IPS-NIHi7 (cell line): Measurements from ENCODE around the gene MRPS11.
"Not testable (repeated sequence)": the region's sequence is repeated elsewhere in the genome, so short reads cannot be mapped to it uniquely, and the experiment has no call there.

ENCODE experiments used
- DNase-seq: peaks from one replicate; pipeline ENCODE4 v3.0.0; 2012; ENCODE audit warnings: mixed read lengths; ENCODE audit errors: extremely low spot score

Gene MRPS11

DNA sequence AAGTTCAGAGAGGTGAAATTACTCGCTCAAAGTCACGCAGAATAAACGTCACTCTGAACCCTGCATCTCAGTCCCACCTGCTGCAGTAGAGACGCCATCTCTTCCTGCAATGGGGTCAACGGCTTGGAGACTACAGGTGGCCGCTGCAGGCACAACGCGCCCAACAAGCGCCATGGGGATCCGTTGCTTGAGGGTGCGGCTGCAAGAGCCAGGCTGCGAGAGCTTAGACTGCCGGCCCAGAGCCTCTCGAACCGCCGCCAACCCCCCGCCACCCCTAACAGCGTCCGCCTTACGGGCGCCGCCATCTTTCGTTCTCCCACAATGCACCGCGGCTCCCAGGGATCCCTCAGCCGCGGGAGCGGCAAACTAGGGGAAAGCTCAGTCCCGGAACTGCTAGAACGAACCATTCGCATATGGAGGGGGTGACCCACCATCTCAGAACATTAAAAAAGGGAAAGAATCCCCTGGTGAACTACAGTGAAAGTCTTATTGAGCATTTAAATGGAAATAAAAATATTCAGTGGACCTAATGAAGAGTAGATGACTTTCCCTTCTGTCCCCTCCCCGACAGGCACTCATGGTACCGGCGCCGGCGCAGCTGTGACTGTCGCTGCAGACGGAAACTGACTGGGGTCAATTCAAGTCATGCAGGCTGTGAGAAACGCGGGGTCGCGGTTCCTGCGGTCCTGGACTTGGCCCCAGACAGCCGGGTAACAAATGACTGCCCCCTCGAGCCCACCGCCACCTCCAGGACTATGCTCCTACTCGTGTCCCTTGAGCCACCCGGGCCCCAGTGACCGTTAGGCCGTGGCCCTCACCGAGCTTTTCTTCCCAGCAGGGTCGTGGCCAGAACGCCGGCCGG, at the start of gene MRPS11, which contains the start of gene MRPL46:
Gene MRPS11, plus strand, starts transcription at position 636 of the 862 bp plus-strand sequence. Its CDS starts 10 bp downstream, at position 646.
Gene MRPL46, minus strand, starts transcription at position 316 of the 862 bp plus-strand sequence. Its CDS starts 11 bp downstream, at position 305.
- peak; percentile 90 for DNase-seq

DNA sequence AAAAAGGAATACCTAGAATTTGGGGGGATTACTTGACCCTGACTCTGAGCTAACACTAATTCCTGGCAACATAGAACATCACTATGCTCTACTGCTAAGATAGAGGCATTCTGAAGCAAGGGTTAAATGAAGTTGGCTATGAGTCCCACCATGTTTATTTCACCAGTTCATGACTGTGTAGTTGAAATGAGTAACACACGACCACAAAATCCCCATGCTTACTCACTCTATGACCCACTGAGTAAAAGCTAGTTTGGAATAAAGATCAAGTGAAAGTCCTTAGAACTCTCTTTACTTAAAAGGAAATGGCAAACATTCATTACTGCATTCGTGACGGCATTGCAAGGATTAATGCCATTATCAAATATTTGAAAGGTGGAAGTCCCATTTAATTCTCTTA, 47.7 kb upstream of the MRPS11 start:
- DNase-seq: no peak

DNA sequence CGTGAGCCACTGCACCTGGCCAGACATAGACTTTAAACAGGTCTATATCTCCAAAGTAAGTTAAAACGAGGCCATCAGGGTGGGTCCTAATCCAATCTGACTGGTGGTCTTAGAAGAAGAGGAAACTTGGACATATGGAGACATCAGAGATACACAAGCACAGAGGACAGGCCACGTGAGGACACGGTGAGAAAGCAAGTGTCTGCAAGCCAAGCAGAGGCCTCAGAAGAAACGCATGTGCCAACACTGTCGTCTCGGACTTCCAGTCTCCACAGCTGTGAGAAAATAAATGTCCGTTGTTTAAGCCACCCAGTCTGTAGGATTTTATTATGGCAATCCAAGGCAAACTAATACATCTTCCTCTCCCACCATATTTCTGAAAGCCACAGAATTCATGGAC, 44.2 kb upstream of the MRPS11 start:
- DNase-seq: no peak

DNA sequence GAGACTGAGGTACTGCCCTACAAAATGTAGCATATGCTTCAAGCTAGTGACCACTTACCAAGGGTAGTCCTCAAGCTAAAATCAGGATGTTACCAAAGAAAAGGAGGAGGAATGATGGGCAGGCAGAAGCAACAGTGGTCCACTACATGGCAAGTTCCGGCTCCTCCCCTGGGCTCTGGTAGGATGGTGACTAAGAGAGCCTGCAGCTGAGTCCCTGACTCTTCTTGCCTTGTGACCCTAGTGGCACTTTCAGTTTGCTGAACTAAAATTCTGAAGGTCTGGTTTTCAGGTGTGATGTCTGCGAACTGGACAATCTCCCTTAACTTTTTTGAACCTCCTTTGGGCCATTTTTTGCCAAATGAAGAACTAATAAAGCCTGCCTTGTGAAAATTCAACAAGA, 41.2 kb upstream of the MRPS11 start:
- no peak for DNase-seq

DNA sequence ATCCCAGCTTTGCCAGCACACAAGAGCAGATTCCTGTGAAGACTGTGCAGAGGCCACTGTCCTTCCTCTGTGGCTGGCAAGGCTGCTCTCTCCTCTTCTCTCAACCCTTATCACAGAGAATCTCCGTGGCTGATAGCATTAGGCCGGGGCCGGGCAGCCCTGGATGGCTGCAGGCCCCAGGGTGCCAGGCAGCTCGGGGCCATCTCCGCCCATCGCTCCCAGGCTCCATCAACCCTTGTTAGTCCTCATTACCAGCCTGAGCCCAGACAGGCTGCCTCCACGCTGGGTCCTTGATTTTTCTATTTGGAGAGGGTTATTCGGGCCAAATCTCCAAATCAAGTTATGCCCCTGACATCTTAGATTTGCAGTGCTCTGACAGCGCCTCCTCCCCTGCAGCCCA, 39.5 kb upstream of the MRPS11 start:
- no peak for DNase-seq

DNA sequence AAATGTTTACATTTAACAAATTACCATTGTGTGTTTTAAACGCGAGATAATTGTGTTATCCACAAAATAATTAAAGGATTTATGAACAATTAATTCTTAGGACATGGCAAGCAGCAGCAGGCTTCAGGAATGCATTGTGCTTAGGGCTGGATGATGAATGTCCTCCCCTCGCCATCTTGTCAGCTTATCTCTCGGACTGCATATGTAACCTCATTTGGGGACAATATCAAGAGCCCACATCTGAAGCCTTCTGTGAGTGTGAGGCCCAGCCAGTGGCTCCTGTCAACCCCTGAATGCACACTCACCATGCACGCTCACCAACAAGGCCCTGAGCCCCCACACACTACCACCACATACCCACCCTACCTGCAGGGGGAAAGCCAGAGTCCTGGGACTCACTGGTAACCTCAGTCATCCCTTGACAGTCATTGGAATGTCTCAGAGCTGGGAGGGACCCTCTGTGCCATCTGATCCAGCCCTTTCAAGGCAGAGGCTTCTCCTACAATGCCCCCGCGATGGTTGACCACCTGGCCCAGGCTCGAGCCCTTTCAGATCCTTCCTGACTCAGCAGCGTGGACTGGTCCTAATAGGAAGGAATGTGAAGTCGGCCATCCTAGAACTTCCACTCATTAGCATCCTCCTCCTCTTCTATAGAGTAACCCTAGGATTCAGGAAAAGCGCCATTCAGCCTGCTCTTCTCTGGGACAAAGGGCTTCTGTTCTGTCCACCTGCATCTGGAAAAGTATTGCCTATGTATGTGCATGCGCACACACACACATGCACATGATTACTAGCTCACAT, 38.5 kb upstream of the MRPS11 start:
- DNase-seq: no peak

DNA sequence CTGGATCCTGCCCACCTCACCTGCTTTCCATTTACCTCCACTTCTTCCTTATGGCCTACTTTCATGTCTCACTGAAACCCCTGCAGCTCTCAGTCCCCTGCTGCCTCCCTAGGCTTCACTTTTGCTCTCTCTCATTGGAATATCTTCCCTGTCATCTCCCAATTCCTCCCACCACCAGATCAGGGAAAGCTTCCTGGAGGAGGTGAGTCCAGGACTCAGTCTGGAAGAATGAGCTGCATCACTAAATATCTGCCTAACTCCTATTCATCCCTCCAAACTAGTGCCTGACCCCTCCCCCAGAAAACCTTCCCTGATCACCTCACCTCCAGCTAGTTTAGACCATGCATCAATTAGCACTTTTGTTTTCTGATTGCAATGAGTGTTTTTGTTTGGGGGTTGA, 37.5 kb upstream of the MRPS11 start:
- DNase-seq: no peak

DNA sequence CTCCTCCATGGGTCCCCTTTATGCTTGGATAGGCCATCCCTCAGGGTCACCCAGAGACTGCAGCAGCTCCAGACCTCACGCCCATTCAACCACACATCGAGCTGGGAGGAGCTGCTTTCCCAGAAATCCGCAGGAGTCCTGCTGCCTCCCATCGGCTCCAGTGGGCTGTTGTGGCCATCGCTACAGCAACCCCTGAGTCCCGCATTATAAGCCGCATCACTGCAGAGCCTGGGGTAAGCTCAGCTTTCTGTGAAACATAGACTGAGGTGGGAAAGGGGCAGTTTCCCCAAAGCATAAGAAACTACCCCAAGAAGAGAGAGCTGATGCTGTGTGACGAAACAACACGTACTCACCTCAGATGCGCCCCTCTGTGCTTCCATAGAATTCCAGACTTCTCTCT, 36.1 kb upstream of the MRPS11 start:
- DNase-seq: peak; percentile 29

DNA sequence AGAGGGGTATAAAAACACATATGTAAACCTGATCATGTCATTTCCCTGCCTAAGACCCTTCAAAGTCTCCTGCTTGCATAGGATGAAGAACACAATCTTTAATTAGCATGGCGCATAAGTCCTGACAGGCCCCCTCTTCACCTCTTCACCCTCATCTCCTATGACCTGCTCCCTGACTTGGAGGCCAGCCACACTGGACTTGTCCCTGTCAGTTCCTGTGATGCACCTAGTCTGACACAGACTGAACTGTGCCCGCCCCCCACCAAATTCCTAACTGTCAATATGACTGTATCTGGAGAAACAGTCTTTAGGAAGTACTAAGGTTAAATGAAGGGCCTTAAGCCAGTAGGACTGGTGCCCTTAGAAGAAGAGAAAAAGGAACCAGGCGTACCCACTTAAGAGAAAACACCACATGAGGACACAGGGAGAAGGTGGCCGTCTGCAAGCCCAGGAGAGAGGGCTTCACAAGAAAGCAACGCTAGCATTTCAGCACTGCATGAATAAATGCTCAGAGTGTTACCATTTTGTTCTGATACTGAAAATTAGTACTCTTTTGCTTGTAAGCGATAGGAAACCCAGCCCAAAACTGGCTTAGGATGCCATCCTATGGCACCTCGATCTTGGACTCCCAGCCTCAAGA, 34.3 kb upstream of the MRPS11 start:
- DNase-seq: no peak

DNA sequence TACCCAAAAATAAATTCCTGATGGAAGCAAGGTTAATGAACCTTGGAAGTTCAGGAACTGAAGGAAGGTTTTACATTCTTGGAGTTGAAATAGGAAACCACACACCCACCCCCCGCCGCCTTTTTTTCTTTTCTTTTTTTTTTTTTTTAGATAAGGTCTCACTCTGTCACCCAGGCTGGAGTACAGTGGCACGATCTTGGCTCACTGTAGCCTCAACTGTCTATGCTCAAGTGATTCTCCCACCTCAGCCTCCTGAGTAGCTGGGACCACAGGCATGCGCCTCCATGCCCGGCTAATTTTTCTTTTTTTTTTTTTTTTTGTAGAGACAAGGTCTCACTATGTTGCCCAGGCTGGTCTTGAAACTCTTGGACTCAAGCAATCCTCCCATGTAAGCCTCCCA, 33.4 kb upstream of the MRPS11 start:
- not testable (repeated sequence) for DNase-seq

DNA sequence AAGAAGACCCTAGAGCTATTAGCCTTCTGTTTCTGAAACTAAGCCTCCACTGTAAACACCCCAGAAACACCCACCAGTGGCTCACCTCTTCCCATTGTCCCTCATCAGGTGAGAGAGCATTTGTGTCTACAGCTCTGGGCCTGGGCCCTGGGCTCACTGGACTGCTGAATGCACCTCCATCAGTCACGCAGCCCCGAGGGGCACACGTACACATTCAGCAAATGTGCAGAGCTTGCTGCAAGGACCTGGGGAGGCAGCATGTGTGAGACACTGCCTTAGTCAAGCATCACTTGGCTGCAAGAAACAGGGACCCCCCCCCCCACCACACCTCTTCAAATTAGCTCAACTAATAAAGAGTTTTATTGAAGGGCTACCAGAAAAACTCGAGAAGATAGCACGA, 29.3 kb upstream of the MRPS11 start:
- DNase-seq: no peak

DNA sequence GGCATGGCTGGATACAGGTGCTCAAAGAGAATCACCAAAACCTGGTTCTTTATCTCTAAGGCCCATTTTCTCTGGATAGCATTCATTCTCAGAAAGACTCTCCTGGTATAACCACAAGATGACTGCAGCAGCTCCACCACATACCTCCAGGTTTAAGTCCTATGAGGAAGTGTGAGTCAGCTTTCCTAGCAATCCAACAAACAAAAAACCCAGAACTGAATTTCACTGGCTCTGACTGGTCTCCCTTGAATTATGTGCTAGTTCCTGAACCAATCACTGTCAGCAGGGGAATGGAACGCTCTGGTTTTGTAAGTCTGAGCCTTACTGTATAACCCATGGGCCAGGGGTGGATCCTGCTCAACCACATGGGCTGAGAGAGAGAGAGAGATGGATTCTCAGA, 27.5 kb upstream of the MRPS11 start:
- no peak for DNase-seq

DNA sequence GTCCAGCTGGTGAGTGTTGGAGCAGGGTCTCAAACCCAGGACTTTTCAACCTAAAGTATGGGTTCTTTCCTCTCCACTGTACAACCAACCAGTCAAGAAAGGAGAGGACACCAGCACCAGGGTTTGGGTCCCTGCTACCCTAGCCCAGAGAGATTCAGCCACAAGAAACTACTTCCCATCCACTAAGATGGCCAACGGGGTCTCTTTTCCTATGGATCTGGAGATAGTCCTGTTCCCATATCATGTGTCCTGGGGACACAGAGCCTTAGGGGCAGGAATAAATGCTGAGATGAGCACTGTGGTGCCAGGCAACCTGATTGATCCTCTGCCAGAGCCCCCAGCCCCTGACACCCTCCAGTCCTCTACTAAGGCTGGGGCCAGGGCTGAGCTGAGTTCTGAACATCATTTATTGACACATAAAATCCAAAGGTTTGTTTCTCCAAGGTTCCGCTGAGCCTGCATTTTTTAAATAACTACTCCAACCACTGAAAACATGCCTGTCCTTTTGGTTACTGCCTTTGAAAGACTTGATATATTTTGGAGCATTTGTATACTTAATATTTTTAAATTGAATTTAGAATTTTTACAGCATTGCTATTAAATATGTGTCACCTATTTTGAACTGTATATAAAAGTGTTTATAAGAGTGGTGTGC, 26.3 kb upstream of the MRPS11 start:
- DNase-seq: no peak

DNA sequence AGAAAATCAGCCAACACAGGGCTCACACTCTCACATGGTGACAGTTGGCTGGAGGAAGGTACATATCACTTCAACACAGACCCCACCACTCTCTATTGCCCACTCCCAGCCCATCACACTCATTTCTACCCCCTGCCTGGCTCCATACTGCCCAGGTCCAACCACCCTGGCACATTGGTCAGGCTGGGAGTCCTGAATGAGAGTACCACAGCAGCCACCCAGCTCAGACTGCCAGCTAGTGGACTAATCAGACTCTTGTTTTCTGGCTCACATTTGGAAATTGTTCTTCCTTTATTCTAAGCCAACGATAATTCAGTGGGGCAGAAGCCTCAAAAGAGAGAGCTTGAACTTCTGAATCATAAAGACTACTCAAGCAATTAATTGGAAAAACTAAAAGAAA, 20.3 kb upstream of the MRPS11 start:
- no peak for DNase-seq

DNA sequence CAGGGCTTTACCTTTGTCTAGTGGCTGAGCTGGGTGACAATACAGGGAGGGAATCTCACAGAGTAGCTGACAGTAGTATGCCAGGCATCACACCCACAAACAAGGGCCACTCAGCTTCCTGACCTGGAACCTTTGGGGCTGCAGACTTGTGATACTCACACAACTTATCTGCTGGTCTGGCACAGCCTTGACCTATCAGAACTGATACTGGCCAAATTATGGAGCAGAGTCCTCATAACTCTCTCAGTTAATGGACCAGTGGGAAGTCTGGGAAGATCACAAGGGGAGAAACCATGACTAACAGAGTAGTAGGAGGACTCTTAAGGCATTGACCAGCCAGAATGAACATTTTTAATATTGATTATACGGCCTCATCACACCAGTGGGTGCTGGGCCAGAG, 19.8 kb upstream of the MRPS11 start:
- no peak for DNase-seq

DNA sequence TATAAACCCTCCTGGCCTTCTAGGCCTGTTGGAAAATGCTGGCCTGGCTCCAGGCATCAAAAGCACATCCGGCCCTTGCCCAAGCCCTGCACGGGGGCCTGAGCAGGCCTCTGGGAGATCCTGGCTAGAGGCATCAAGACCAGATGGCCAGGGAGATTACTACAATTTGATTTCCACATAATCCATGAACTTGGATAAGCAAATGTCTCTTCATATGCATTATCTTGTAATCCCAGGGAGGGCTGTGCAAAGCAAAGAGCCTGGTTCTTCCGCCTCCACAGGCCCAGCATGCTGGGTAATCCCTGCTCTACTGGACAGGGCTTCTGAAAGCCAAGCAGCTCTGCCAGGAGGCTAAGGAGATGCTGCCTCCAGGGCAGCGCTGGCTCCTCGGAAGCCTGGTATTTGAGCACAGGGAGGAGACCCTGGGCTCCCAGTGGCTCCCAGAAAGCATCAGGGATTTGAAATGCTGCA, 18.5 kb upstream of the MRPS11 start:
- no peak for DNase-seq

DNA sequence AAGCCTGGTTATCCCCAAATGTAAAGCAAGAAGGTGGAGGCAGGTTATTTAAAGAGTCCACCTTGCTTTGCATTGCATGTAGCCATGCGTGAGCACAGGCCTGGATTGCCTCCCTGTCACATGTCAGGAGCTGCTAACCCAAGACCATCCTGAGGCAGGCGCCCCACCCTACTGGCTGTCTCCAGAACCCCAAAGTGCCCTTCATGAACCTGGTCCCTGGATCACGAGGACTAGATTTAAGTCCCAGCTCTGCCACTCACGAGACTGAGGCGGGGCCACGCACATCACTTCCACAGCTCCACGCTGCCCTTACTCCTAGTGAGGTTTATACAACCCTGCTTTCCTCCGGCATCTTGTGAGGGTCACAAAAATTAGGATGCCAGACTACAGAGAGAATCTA, 17.9 kb upstream of the MRPS11 start:
- no peak for DNase-seq

DNA sequence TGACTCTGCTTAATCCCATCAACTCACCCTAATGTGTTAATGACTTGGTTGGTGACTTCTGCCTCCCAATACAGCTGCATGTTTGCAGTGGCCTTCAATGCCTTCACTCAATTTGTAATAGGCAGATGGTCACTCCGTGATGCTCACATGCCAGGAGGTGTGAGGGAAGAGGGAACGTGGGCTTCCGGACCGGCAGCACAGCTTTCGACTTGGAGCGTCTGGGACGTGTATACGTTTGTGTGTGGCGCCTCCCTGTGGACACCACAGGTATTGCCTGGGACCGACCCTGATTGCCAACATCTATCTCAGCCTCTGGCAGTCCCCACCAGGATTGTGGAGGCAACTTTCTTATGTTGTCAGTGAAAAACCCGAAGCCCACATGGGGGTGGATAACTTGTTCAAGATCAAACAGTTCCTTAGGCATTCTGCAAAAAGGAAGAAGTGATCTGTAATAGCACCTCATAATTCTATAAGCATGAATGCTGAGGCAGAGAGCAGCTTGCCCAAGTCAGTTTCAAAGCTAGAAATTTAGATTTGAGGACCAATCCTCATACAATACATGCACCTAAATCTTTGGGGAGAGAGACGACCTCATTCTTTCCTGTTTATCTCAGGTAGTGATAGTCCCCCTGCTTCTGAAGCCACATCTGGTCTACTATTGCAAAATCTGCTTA, 17.2 kb upstream of the MRPS11 start:
- DNase-seq: peak; percentile 93

DNA sequence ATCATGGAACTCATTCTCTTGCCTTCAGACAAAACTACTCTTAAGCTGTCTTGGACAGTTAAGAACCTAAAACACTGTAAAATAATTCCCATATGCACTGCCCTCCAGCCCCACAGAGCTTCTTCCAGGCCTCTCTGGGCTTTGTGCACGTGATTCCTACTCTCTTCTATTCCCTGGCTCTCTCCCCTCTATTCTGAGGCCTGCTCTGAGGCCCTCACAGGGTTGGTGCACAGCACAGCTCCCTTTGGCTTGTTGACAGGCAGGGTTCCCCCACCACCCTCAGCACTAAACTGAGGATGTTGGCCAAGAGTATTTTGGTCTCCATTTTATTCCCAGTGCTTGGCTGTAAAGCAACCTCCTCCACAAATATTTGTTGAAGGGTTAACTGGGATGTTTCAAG, 13.9 kb upstream of the MRPS11 start:
- DNase-seq: no peak

DNA sequence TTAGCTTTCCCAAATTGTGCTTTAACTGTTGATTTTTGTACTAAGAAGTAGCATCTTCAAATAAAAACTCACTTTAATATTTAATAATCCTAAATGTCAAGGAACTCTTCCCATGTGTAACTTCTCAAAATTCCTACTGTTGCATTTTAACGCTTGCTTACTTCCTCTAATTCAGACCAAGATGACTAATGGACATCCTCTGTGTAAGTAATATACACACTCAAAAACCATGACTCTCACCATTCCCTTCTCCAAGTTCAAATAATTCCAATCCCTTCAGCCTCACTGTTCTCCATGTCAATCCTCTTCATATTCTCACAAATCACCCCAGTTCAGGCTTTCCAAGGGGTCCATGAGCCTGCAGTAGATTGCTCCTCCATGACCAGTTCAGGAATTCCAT, 13.3 kb upstream of the MRPS11 start:
- no peak for DNase-seq
